GM19452 (cell line): ENCODE measurements around the gene RASL11B.

Experiments
- ATAC-seq: cut with Tn5 transposase; IDR thresholded peaks from one replicate; pipeline ENCODE4 v1.9.1; 2021; ENCODE audit not compliant: unreplicated experiment

Gene RASL11B

DNA sequence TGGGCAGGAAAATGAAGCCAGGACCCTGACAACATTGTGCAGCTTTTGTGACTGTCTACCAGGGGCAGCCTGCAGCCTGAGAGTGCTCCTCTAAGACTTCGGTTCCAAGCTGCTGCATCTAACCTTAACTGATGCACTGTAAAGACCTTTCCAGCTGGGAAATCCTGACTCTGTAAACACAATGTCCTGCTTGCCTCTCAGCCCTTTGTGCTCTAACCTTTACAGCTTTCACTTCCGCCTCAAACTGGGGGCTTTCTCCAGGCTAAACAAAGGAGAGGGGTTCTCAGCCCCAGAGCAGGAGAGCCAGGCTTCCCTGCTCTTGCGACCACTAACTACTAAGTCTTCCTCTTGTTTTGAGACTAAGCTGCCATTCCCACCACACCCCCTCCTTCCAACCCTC lies 19.3 kb upstream of the RASL11B start:
- no peak for ATAC-seq

DNA sequence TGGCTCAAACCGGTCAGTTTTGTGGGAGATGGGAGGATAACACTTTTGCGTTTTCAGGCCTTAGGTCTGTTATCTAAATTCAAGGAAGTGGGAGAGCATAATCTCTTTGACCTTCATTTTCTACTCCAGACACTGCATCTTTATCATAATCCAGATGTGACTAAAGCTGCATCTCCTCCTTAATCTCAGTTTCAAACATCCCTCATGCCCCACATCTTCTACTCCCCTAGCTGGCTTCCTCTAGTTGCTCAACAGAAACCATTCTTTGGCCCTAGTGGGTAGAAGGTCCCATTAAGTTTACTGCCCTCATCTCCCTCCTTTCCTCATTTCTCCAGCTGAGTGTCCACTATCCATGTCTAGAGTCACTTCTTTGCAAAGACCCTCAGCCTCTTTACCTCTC lies 18.8 kb upstream of the RASL11B start:
- ATAC-seq = no peak

DNA sequence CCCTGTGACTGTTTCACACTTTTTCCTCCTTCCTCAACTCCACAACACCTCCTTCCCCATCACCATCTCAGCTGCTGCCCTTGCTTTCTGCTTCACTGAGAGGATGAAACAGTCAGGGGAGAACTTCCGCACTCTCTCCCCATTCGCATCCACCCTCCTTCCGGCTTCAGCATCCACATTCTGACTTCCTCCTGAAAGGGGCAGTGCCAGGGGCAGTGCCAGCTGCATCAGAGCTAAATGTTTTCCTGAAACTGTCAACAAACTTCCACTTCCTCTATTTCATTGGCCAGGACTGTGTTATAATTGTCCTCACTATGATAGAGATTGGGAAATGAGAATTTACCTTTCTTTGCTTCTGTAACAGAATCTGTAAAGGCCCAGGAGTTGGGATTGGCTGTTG lies 18.2 kb upstream of the RASL11B start:
- no peak for ATAC-seq

DNA sequence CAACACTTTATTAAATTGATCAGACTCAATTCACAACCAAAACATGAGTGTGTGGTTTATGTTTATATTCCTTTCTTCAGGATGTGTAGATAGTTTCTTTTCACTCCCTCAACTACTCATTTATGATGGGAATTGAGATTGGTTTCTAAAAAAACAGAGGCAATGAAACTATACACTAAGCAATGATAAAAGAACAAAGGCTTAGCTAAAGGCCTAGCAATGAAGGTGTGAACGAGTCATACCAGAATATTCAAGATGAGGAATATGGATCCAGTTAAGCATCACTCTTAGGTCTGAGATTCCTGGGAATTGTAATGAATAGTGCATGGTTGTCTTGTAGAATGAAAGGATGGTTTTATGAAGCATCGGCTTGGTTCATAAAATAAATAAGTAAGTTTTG lies 17.5 kb upstream of the RASL11B start:
- ATAC-seq = no peak

DNA sequence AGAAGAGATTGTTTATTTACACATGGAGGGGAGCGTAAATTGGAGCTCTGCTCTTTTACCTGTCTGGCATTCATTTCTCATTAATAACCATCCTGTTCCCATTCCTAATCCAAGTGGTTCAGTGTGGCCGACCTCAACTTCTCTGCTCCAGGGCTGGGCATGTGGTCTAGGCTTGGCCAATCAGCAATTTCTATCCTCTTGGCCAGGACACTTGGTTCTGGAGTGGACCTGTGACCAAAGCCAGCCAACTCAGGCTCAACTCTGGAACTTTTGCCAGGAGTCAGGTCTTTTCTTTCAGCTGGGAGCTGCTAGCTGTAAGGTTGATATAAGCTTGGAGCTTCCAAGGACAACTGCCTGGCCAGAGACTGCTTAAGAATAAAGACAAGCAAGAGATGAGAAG lies 15.6 kb upstream of the RASL11B start:
- ATAC-seq = no peak

DNA sequence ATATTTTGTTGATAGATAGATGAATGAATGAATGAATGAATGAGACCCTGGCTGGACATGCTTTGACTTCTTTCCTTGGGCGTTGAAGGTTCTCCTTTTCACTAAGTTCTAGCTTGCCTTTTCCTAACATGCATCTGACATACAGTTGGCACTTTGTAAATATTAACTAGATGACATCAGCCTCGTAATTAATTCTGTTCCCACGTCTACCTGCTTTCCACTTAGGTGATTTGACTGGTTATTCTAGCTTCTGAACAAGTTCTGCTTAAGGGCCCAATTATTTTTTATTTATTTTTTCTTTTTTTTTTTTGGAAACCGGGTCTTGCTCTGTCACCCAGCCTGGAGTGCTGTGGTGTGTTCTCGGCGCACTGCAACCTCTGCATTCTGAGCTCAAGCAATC lies 13.9 kb upstream of the RASL11B start:
- no peak for ATAC-seq

DNA sequence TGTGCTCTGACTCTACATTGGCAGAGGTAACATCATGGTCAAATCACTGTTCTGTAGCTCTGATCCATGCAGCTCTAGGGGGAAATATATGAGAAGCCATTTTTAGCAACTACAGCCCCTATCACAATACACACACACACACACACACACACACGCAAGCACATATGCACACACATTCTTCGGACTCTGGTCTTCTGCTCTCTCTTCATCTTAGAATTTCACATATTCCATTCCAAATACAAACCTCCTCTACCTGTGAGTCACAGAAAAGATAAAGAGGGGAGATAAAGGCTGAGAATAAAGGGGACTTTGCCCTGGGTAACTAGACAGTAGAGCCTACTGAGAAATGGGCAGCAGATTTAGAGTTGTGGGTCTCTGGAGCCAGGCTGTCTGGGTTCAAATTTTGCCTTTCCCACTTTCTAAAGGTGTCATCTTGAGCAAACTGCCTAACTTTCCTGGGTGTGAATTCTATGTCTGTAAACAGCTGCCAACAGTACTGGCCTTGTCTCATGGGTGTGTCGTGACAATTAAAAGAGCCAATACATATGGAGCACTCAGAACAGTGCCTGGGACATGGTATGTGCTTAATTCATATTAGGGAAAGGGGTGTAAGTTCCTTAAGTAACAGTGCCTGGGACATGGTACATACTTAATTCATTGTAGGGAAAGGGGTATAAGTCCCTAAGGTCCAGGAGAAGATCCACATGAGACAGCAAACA lies 11.6 kb upstream of the RASL11B start:
- no peak for ATAC-seq

DNA sequence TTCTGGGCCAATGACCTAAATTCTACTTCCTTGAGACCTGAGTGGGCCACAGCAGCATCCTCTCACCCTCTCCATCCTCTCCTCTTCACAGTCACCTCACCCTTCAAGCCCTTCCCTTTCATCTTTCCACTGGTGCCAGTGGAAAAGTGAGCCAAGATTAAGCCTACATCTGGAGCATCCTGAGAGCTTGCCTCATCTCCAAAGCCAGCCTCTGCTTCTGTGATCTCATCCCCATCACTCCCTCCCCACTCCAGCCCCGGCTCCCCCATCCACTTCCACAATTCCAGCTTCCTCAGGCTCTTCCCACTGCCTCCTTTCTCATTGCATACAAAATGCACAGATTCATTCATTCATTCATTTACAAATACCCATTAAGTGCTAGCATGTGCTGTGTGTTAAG lies 10.1 kb upstream of the RASL11B start:
- ATAC-seq = no peak

DNA sequence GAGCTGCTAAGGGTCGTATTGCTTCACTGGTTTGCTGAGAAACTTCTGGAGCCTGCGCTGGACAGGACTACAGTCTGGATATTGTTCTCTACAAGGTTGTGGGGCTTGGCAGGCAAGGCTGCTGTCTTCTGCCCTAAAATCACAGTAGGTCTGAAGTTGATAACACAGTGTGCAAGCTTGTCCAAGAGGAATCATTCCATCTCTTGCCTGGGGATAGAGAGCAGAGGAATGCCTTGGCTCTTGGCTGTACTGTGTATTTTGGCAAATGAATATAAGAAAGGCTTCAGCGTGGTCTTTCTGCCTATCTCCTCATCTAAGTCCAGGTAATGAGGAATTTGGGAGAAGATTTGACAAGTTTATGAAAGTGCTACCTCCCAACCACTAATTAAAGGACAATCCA lies 9.4 kb upstream of the RASL11B start:
- ATAC-seq = no peak

DNA sequence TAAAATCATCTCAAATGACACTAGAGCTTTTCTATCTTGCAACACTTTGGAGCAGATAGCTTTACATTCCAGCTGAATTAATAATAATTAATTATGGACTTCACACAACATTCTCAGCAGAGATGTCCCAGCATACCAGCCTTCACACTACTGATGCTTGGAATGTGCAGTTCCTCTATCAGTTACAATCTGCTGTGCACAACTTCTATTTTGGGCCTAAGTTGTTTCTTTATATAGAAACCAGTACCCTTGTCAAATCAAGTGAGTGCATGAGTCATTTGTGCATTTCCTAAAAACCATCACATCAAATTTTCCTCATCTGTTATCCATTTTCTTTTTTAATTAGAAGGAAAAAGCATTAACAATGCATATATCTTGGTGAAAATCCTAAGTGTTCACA lies 8.8 kb upstream of the RASL11B start:
- ATAC-seq = no peak

DNA sequence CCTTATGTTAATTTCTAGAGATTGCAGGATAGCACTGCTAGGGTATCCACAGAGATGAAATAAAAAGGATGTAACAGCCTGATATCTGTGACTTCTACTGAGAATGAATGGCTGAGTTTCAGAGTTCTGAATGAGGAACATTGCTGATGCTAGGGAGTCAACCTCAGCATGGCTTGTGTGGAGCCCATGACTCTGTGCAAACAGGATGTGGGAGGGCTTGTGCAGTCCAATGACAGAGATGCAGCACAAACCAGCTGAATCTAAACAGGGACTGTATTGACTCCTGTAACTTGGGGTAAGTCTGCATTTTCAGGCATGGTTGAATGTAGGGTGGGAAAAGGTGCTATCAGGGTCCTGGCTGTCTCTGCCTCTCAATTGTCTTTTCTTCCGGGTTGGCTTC lies 5.3 kb upstream of the RASL11B start:
- no peak for ATAC-seq

DNA sequence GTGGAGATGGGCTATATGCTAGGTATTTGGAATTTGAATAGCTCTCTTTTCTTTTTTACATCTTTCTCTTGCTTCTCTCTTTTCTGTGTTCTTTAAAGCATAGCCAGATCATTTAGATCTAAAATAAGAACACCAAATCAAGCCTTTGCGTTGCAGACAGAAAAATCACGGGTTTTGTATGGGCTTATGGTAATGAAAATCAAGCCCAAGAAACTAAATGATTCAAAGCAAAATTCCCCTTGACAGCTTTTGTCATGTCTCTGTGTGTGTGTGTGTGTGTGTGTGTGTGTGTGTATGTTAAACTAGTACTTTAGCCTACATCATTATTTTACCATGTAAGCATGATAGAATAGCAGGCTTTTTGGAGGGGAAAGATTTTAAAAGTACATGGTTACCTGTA lies 1.8 kb upstream of the RASL11B start:
- no peak for ATAC-seq

DNA sequence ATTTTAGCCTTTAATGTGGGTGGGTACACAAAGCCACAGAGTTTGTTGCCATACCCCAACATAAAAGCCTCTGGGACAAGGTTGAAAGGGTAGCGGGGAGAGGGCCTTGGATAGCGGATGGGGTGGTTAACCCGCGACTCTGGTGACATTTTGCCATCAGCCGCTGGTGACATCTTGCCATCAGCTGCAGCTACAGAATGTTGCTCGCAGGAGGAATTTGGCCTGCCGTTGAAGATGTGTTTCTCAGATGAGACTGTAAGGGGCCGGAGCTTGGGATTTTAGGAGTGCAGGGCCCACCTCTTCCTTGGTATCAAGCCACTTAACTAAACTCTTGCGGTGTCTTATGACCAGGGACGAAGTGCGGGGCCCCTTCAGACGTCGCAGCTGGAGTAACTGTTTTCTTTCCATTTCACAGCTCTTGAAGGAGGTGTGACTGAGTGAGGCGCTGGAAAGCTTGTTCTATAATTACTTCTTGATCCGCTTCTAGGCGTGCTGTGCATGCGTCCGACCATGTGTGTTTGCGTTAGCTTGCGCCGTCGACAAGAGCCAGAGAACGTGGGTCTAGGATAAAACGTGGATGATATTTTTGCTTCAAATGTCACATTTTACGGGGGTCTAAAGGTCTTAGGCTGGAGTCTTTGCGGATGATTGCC lies 820 bp upstream of the RASL11B start:
- ATAC-seq = no peak

DNA sequence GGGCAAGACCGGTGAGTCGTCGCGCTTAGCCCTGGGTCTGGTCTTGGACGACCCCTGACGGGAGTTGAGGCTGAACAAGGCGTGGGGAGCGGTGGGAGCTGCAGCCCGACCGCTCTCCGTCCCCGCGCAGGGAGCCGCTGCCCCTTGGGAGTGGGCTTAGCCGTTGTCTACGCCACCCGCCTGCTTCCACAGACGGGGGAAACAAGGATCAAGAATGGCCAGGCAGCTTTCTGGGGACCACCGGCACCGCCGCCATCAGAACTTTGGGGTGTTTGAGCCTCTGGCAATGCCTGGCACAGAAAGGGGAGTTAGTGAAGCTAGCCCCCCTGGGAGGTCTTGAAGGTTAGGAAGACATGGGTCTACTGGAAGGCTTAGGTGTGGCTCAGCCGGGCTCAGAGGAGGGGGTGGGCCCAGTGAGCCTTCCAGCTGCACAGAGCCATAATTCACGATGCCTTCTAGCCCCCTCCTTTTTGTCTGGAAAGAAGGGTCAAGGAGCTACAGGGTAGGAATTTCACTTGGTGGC lies 583 bp downstream of the RASL11B start:
- no peak for ATAC-seq

DNA sequence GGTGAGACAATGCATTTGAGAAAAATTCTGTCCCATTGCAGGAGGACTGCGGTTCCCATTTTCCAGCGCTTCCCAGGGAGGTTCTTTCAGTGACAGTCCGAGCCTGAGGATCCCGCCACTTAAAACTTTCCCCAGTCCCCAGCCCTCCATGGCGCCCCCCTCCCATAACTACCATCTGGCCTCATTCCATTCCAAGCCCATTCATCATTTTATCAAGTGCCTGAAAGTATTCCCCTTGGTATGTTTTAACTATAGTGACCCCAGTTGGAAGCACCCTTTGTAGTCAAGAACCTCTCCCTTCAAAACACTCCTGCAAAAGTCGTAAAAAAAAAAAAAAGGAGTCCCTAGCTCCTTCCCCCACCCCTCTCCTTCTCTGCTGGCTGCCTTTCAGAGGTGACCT lies 1.2 kb downstream of the RASL11B start:
- no peak for ATAC-seq

DNA sequence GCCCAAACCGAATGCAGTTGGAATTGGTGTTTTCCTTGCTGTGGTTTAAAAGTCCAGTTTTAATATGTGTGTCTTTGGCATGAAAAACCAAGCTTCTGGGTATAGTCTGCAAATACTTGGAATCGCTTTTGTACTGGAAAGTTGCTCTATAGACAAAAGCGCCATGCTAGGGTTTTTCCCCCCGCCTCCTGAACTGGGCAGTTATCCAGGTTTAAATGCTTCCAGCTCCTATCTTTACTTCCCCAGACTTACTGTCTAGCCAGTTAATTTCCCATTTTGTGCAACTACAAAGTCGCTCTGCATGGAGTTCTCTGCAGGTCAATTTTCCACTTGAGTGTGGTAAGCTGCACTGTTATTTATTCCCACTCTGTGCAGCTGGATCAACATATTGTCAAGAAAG lies 2.7 kb downstream of the RASL11B start:
- ATAC-seq = no peak

DNA sequence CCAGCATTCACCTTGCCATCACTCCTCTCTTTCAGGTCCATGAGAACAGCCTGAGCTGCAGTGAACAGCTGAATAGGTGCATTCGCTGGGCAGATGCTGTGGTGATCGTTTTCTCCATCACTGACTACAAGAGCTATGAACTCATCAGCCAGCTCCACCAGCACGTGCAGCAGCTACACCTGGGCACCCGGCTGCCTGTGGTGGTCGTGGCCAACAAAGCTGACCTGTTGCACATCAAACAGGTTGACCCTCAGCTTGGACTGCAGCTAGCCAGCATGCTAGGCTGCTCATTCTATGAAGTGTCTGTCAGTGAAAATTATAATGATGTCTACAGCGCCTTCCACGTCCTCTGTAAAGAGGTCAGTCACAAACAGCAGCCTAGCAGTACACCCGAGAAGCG lies 3.2 kb downstream of the RASL11B start:
- no peak for ATAC-seq

DNA sequence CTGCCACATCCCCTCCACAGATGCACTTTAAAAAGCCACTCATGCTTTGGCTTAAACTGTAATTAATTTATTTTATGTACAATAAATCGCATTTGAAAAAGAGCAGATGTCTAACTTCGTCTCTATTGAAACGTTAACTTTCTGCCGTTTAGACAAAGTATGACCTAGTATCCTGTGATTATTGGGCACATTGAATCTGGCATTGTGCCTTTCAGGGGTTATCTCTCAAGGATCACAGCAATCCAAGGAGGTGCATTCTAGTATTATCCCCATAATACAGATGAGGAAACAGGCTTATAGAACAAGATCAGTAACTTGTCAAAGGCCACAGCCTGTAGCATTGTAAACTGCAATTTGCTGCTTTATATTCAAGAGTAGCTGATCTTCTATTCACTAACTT lies 4.6 kb downstream of the RASL11B start:
- no peak for ATAC-seq

DNA sequence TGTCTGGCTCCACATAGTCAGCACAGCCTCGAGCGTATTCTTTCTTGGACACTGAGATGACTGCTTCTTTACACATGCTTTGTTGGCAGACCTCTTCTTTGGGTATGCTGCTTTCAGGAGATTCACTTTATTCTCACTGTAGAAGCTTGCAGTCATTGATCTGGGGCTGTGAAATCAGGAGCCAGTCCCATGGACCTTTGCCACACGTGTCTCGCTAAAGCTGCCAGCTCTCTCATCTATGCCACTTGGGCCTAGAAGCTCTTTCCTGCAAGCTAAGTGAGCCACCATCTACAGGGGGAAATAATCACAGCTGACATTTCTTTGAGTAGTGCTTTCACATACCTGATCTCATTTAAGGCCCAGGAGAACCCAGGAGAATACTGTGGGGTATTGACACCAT lies 5.0 kb downstream of the RASL11B start:
- ATAC-seq = no peak

DNA sequence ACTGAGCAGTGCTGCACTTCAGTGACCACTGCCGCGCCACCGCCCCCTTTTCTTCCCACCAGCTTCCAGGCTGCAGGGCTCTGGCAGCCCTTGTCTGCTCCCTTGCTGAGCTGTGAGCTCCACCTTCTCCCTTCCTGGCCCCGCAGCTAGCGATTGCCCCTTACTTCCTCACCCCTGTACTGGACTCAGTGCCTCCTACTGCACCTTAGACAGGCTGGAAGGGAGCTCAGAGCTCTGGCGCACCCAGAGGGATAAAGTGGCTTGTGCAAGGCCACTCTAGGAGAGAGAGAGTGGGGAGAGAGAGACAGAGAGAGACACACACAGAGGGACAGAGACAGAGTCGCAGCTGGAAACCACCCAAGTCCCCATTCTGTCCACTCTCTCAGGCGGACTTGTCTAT lies 6.0 kb downstream of the RASL11B start:
- ATAC-seq = no peak

DNA sequence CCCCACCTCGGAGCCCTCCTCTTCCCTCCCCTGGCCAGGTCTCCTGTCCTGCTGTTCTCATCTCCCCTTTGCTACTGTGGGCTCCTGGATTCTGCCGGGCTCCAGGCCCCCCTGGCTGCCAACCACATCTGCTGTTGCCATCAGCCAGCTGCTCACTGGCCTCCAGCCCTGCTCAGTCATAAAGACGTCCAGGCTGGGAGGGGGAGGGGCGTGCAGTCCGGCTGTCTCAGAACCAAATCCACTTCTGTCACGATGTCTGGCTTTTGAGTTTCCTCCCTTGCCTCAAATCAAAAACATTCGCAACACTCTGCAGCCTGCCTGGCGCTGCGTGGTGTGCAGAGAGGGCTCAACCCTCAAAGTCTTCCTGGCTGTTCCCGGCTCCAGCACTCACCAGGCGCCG lies 7.1 kb downstream of the RASL11B start:
- ATAC-seq = no peak

DNA sequence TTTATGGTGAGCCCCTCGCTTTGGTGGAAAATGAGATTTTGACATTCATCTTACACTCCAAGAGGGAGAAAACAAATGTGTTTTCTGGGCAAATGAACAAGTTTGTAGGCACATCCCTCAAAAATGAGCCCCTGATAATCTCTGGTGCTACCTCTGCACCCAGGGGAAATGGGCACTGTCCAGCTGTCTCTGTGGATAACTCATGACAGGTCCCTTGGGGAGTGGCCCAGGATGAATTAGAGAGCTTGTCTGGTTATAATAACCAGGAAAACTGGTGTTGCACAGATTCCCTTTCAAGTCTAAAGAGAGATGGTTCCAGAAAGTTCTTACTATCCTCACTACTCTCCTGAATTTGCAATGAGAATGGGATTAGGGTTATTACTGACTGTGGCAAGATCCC lies 7.5 kb downstream of the RASL11B start:
- no peak for ATAC-seq

DNA sequence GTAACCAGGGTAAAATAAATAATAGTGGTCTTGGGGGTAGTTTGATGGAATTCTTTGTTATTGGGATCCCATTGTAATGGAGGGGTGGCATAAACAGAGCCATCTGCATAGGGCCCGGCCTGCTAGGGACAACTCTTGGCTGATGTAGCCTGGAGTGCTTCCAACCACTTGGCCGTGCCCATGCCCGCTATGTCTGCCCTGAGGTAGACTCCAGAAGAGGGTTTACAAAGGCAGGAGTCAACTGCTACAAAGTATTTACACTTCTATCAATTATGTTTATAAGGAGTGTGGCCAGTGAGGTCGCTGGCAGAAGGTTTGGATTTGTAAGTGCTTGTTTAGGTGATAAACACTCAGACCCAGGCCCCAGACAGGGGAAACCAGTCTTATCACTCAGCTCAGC lies 8.1 kb downstream of the RASL11B start:
- no peak for ATAC-seq
